Caco-2 (cell line): ENCODE data around the gene PLXNA4. TPM values are rescaled to one million over a fixed set of nuclear protein-coding genes. Genes with fewer than 3 reads are reported as not detected.

Source experiments
- BruUV-seq: library from RNA; stranded (reverse); fragments of 400-500 nt; replicated peaks from 2 replicates; lab custom pipeline; 2021; lab: Mats Ljungman, UMichigan
- CTCF ChIA-PET: fragments of 300-600 bp; sonication (Branson Sonifier 250); formaldehyde crosslinking; loops from one replicate; lab custom pipeline; 2022; ENCODE audit warnings: antibody characterized with exemption; lab: Charles Lee
- POLR2A ChIA-PET: fragments of 300-600 bp; sonication (Branson Sonifier 250); formaldehyde crosslinking; loops from one replicate; lab custom pipeline; 2022; ENCODE audit warnings: antibody characterized with exemption; lab: Charles Lee
- DNase-seq, 2 experiments: peaks; one replicate each; pipeline versions ENCODE4 v3.0.0 to v3.0.0-alpha.2; 2020 to 2022
- H3K27me3 ChIP-seq: replicated peaks from 2 replicates; pipeline ENCODE4 v1.6.0; 2011; ENCODE audit warnings: low read length; ENCODE audit not compliant: control insufficient read depth, insufficient read depth
- H3K36me3 ChIP-seq: 2 replicates; pipeline ENCODE4 v1.5.1; 2011; ENCODE audit warnings: low read length; ENCODE audit not compliant: control insufficient read depth, insufficient read depth
- H3K4me1 ChIP-seq: fragments of 250-450 bp; sonication (Bioruptor Pico); 2 replicates; pipeline ENCODE4 v1.5.1; 2020; ENCODE audit warnings: mild to moderate bottlenecking
- H3K4me3 ChIP-seq: 2 replicates; pipeline ENCODE4 v1.5.1; 2011; ENCODE audit warnings: low read depth, mild to moderate bottlenecking, control low read depth, low read length
- H3K9me3 ChIP-seq: fragments of 250-450 bp; sonication (Bioruptor Pico); 2 replicates; pipeline ENCODE4 v1.5.1; 2020; ENCODE audit warnings: mild to moderate bottlenecking, moderate library complexity
- H3K27ac Mint-ChIP-seq: one replicate; pipeline ENCODE4 v1.8.0; 2022; ENCODE audit warnings: mixed read lengths; ENCODE audit not compliant: unreplicated experiment
- H3K27me3 Mint-ChIP-seq: one replicate; pipeline ENCODE4 v1.8.0; 2022; ENCODE audit warnings: mixed read lengths; ENCODE audit not compliant: insufficient read depth, unreplicated experiment
- H3K36me3 Mint-ChIP-seq: one replicate; pipeline ENCODE4 v1.8.0; 2022; ENCODE audit warnings: mild to moderate bottlenecking, mixed read lengths; ENCODE audit not compliant: insufficient read depth, unreplicated experiment
- H3K4me1 Mint-ChIP-seq: one replicate; pipeline ENCODE4 v1.8.0; 2022; ENCODE audit warnings: low read depth, mixed read lengths; ENCODE audit not compliant: unreplicated experiment
- H3K4me3 Mint-ChIP-seq: one replicate; pipeline ENCODE4 v1.8.0; 2022; ENCODE audit warnings: mild to moderate bottlenecking, moderate library complexity, mixed read lengths; ENCODE audit not compliant: unreplicated experiment
- H3K9me3 Mint-ChIP-seq: one replicate; pipeline ENCODE4 v1.8.0; 2022; ENCODE audit warnings: mixed read lengths; ENCODE audit not compliant: unreplicated experiment
- CTCF ChIP-seq, 2 experiments: fragments of 200-600 bp in 1 of 2; IDR thresholded peaks; 1 replicate in 1 of 2; 2 replicates in 1 of 2; pipeline versions ENCODE4 v1.5.1 to v1.8.0; 2011 to 2022; ENCODE audit warnings: antibody characterized with exemption in 1 of 2, control low read depth in 1 of 2, inconsistent platforms in 1 of 2, low read depth in 1 of 2, low read length in 1 of 2, mild to moderate bottlenecking in 1 of 2, moderate library complexity in 1 of 2; ENCODE audit not compliant: insufficient read depth in 1 of 2, severe bottlenecking in 1 of 2, unreplicated experiment in 1 of 2
- intact Hi-C: fragments of 100-400 bp; cut with micrococcal nuclease; formaldehyde crosslinking; loops from one replicate; pipeline ENCODE4 v1.10.0; 2022; ENCODE audit not compliant: unreplicated experiment
- total RNA-seq: library from RNA; stranded (reverse); gene quantifications from 2 replicates; pipeline ENCODE4 v1.2.3, GENCODE V29; 2022

Gene PLXNA4
- total RNA-seq, 1 experiment from 2014 or later: 0.43 TPM

GRCh38 chr7:132351954-132352499 is 224.2 kb downstream of the PLXNA4 start:
- intact Hi-C loops: no loop called here
- H3K4me3 Mint-ChIP-seq: no peak overlapping the region
- no peaks in the 10 kb centered on the region for H3K36me3 Mint-ChIP-seq
- TF ChIP-seq CTCF (IDR thresholded peaks at IDR 0.05; ENCODE audit: insufficient read depth in 1 of 2, low read depth in 1 of 2, low read length in 1 of 2, severe bottlenecking in 1 of 2, unreplicated experiment in 1 of 2): no peak
- peaks cover 37% of the 10 kb centered on the region for H3K27me3 Mint-ChIP-seq
- H3K4me1 Mint-ChIP-seq: peaks cover 2% of the 10 kb centered on the region
- CTCF ChIA-PET: no interaction called here
- Histone ChIP-seq H3K36me3 (no peaks in the 10 kb centered on the region), H3K4me3 (no peak overlapping the region), H3K9me3 (no peaks in the 10 kb centered on the region), H3K27me3 (peaks cover 3% of the 10 kb centered on the region; the same call in 1 of the 2 replicates), H3K4me1 (no peaks in the 10 kb centered on the region)
- H3K9me3 Mint-ChIP-seq: no peaks in the 10 kb centered on the region
- BruUV-seq: no TSS peak
- POLR2A ChIA-PET: no interaction called here
- no peak for DNase-seq
- no peak overlapping the region for H3K27ac Mint-ChIP-seq

DNA sequence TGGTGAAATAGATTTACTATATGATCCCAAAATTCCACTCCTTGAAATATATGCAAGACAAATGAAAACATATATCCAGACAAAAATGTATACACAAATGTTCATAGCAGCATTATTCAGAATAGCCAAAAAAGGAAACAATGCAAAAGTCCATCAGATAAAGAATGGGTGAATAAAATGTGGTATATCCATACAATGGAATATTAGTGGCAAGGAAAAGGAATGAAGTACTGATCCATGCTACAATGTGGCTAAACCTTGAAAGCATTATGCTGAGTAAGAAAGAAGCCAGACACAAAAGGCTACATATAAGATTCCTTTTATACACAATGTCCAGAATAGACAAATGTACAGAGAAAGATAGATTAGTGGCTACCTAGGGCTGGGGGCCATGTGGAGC is 225.5 kb downstream of the PLXNA4 start:
- TF ChIP-seq CTCF (IDR thresholded peaks at IDR 0.05; ENCODE audit: insufficient read depth in 1 of 2, low read depth in 1 of 2, low read length in 1 of 2, severe bottlenecking in 1 of 2, unreplicated experiment in 1 of 2): no peak
- H3K27me3 Mint-ChIP-seq: peaks cover 42% of the 10 kb centered on the region

GRCh38 chr7:132349075-132349474 is 227.2 kb downstream of the PLXNA4 start:
- H3K27ac Mint-ChIP-seq: no peak overlapping the region
- H3K27me3 ChIP-seq: peaks cover 3% of the 10 kb centered on the region

More for the DNA sequence above, 225.5 kb downstream of the PLXNA4 start:
- Histone ChIP-seq H3K36me3 (no peaks in the 10 kb centered on the region), H3K4me1 (no peaks in the 10 kb centered on the region), H3K4me3 (no peak overlapping the region), H3K9me3 (no peaks in the 10 kb centered on the region), H3K27me3 (peaks cover 1% of the 10 kb centered on the region; the same call in 1 of the 2 replicates)
- no peaks in the 10 kb centered on the region for H3K36me3 Mint-ChIP-seq
- intact Hi-C loops: no loop called here
- H3K4me1 Mint-ChIP-seq: no peaks in the 10 kb centered on the region
- no peak overlapping the region for H3K4me3 Mint-ChIP-seq
- no peaks in the 10 kb centered on the region for H3K9me3 Mint-ChIP-seq
- no peak overlapping the region for H3K27ac Mint-ChIP-seq
- no peak for DNase-seq
- CTCF ChIA-PET: no interaction called here
- no TSS peak for BruUV-seq
- POLR2A ChIA-PET: no interaction called here

More at GRCh38 chr7:132349075-132349474, 227.2 kb downstream of the PLXNA4 start:
- Mint-ChIP-seq H3K36me3 (no peaks in the 10 kb centered on the region), H3K4me3 (no peak overlapping the region), H3K27me3 (peaks cover 39% of the 10 kb centered on the region), H3K9me3 (no peaks in the 10 kb centered on the region), H3K4me1 (no peaks in the 10 kb centered on the region)
- no peak overlapping the region for H3K4me3 ChIP-seq
- DNase-seq: no peak
- POLR2A ChIA-PET: no interaction called here
- TF ChIP-seq CTCF (IDR thresholded peaks at IDR 0.05; ENCODE audit: insufficient read depth in 1 of 2, low read depth in 1 of 2, low read length in 1 of 2, severe bottlenecking in 1 of 2, unreplicated experiment in 1 of 2): no peak
- no TSS peak for BruUV-seq
- intact Hi-C loops: no loop called here
- CTCF ChIA-PET: no interaction called here
- no peaks in the 10 kb centered on the region for H3K9me3 ChIP-seq
- no peaks in the 10 kb centered on the region for H3K36me3 ChIP-seq
- H3K4me1 ChIP-seq: no peaks in the 10 kb centered on the region
